K562 (cell line): Measurements from ENCODE around the gene ETHE1. TPM values are rescaled to one million over a fixed set of nuclear protein-coding genes. Genes with fewer than 3 reads are reported as not detected.
A peak's percentile ranks its signal among the peaks of the same experiment; 100 is the strongest.

Experiments used
- ARID1B ChIP-seq: fragments of 450-650 bp; IDR thresholded peaks from 2 replicates; pipeline ENCODE4 v1.6.1; 2016; ENCODE audit warnings: antibody characterized with exemption, mild to moderate bottlenecking, inconsistent platforms
- CCNT2 ChIP-seq: IDR thresholded peaks from 2 replicates; pipeline ENCODE4 v1.6.1; 2011; ENCODE audit warnings: borderline replicate concordance, low read depth, mild to moderate bottlenecking, moderate library complexity, mixed read lengths, low read length; ENCODE audit not compliant: insufficient read length; ENCODE audit errors: extremely low read depth
- CEBPB ChIP-seq: fragments of 450-650 bp; IDR thresholded peaks from 2 replicates; pipeline ENCODE4 v1.6.1; 2016; ENCODE audit warnings: missing genetic modification characterization, missing compliant biosample characterization
- KHSRP ChIP-seq: fragments of 450-650 bp; IDR thresholded peaks from 2 replicates; pipeline ENCODE4 v1.6.1; 2017
- NCOR1 ChIP-seq: fragments of 450-650 bp; IDR thresholded peaks from 2 replicates; pipeline ENCODE4 v1.6.1; 2016; ENCODE audit warnings: mild to moderate bottlenecking, moderate library complexity
- POLR3A ChIP-seq: IDR thresholded peaks from 2 replicates; pipeline ENCODE4 v1.6.1; 2011; ENCODE audit warnings: borderline replicate concordance, mild to moderate bottlenecking, moderate library complexity; ENCODE audit not compliant: insufficient read length, insufficient read depth; ENCODE audit errors: extremely low read depth
- RFX5 ChIP-seq: IDR thresholded peaks from 2 replicates; pipeline ENCODE4 v1.6.1; 2011; ENCODE audit warnings: low read depth, mild to moderate bottlenecking, improper control_type of control experiment, low read length
- SNAPC5 ChIP-seq: fragments of 250-450 bp; sonication (Bioruptor Pico); IDR thresholded peaks from 2 replicates; pipeline ENCODE4 v1.8.0; 2021; ENCODE audit warnings: moderate library complexity, mild to moderate bottlenecking, inconsistent platforms
- STAT5A ChIP-seq: IDR thresholded peaks from 2 replicates; pipeline ENCODE4 v1.6.1; 2012; ENCODE audit warnings: low read length, inconsistent platforms, borderline replicate concordance
- TAF9B ChIP-seq: fragments of 450-650 bp; IDR thresholded peaks from 2 replicates; pipeline ENCODE4 v1.6.1; 2018; ENCODE audit warnings: mild to moderate bottlenecking; ENCODE audit not compliant: partially characterized antibody
- TEAD2 ChIP-seq: fragments of 450-650 bp; IDR thresholded peaks from 2 replicates; pipeline ENCODE4 v1.6.1; 2016; ENCODE audit warnings: missing genetic modification characterization, control low read depth, missing compliant biosample characterization
- THAP12 ChIP-seq: fragments of 250-450 bp; sonication (Bioruptor Pico); IDR thresholded peaks from 2 replicates; pipeline ENCODE4 v1.9.0; 2021; ENCODE audit warnings: mild to moderate bottlenecking, inconsistent platforms
- ZBTB33 ChIP-seq: sonication (generic); formaldehyde crosslinking; IDR thresholded peaks from 2 replicates; pipeline ENCODE4 v1.8.1; 2023; ENCODE audit warnings: mild to moderate bottlenecking, missing genetic modification reagents
- ZNF398 ChIP-seq: fragments of 250-450 bp; sonication (Bioruptor Pico); IDR thresholded peaks from 2 replicates; pipeline ENCODE4 v1.8.0; 2021; ENCODE audit warnings: moderate library complexity, mild to moderate bottlenecking, inconsistent platforms
- ZNF507 ChIP-seq: conservative IDR thresholded peaks from 2 replicates; pipeline ENCODE4 v1.6.1; 2017; ENCODE audit warnings: missing genetic modification characterization, missing compliant biosample characterization
- polyA plus RNA-seq, 8 experiments: library from polyadenylated mRNA; depleted of rRNA in 4 of 8; stranded (reverse) in 5 of 8; unstranded in 3 of 8; fragments of >200 nt; fragmentation: Nextera tagmentation in 2 of 8; fragmentation: Illumina TruSeq in 1 of 8; extraction: Ambion mirVana in 2 of 8; extraction: Trizol in 1 of 8; gene quantifications; 2 replicates each; pipeline versions ENCODE4 v1.2.1 to v1.2.3, GENCODE V29; 2011 to 2014; ENCODE audit warnings: inconsistent platforms in 1 of 8, missing spikeins in 1 of 8
- total RNA-seq, 7 experiments: library from RNA; depleted of rRNA in 6 of 7; stranded (reverse); fragments of >200 nt in 6 of 7; fragmentation: Illumina TruSeq in 2 of 7; extraction: Trizol in 2 of 7; gene quantifications; 2 replicates each; pipeline versions ENCODE4 v1.2.1 to v1.2.3, GENCODE V29; 2011 to 2021; ENCODE audit warnings: low replicate concordance in 1 of 7
- TF ChIP-seq, protein P1 (sequence below), 2 experiments: fragments of 200-800 bp in 1 of 2; sonication (Bioruptor generic) in 1 of 2; sonication (generic) in 1 of 2; formaldehyde crosslinking in 1 of 2; IDR thresholded peaks in 1 of 2; conservative IDR thresholded peaks in 1 of 2; 2 replicates each; pipeline versions ENCODE4 v1.5.0 to v1.6.1; 2016 to 2020; ENCODE audit warnings: missing compliant biosample characterization in 1 of 2, missing genetic modification characterization in 1 of 2, missing genetic modification reagents in 1 of 2

The ETHE1 gene
- total and polyA plus RNA-seq, 9 of the 15 experiments (the other 6 are each of a cell fraction or from before 2014, with no cell fraction given): 2.9 to 21.0 (median 10.2) TPM

DNA sequence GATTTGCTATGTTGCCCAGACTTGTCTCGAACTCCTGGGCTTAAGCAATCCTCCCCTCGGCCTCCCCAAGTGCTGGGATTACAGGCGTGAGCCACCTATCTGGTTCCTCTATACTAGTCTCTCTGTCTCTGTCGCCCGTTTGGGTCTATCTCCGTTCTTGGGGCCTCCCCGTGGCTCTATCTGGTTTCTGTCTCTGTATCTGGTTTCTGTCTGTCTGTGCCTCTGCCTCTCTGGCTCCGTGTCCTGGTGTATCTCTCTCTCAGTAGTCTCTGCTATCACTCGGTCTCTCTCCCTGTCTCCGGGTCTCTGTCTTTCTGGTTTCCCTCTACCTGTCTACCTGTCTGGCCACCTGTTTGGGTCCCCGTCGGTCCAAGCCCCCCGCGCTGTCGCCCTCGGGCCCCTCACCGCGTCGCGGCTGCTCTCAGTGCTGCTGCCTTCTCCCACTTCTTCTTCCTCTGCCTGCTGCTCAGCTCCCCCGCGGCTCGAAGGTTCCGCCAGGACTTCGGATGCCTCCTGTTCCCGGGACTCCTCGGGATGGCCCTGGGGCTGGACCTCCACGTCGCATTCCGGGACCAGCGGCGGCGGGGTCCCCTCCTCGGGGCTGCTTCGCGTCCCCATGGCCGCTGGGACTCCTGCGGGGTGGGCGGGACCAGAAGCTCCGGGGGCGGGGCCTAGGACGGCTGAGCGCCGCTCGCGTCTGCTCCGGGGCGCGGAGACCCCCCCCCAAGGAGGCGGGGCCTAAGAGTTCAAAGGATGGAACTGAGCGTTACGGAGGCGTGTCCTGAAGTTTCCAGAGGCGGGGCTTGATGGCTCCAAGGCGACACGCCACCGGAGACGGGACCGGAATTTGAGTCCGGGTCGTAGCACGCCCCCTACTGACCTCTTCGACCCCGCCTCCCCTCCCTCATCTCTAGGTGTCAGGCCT, 23.2 kb downstream of the ETHE1 start (continued):
- TF ChIP-seq ZNF398 (CRISPR knock-in tag) (no peak), KHSRP (no peak), SNAPC5 (CRISPR knock-in tag) (no peak), POLR3A (no peak), ZBTB33 (no peak), STAT5A (no peak), CCNT2 (no peak), RFX5 (no peak), TEAD2 (tag) (no peak), TAF9B (no peak), ZNF507 (tag) (no peak), ARID1B (no peak), CEBPB (tag) (0 out of 2 replicates have a peak, but pooled peaks have one; percentile 49), THAP12 (no peak), NCOR1 (no peak)
- TF ChIP-seq, protein P1, sequence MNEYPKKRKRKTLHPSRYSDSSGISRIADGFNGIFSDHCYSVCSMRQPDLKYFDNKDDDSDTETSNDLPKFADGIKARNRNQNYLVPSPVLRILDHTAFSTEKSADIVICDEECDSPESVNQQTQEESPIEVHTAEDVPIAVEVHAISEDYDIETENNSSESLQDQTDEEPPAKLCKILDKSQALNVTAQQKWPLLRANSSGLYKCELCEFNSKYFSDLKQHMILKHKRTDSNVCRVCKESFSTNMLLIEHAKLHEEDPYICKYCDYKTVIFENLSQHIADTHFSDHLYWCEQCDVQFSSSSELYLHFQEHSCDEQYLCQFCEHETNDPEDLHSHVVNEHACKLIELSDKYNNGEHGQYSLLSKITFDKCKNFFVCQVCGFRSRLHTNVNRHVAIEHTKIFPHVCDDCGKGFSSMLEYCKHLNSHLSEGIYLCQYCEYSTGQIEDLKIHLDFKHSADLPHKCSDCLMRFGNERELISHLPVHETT (CRISPR knock-in tag; conservative IDR thresholded peaks at IDR 0.05 in 1 of 2, IDR thresholded peaks at IDR 0.05 in 1 of 2): no peak
